IgD-negative memory B cell (primary cell): Measurements from ENCODE around the gene GAREM1. TPM values are rescaled to one million over a fixed set of nuclear protein-coding genes. Genes with fewer than 3 reads are reported as not detected.

Experiments used
- H3K27ac Mint-ChIP-seq, 3 donors: one replicate each; pipeline ENCODE4 v1.8.0; 2020 to 2022; ENCODE audit warnings: mild to moderate bottlenecking in 3 of 3, mixed read lengths in 3 of 3, moderate library complexity in 1 of 3
- H3K27me3 Mint-ChIP-seq: one replicate; pipeline ENCODE4 v1.8.0; 2021; ENCODE audit warnings: mixed read lengths
- H3K36me3 Mint-ChIP-seq: one replicate; pipeline ENCODE4 v1.8.0; 2020; ENCODE audit warnings: mild to moderate bottlenecking, mixed read lengths
- H3K4me1 Mint-ChIP-seq, 3 donors: one replicate each; pipeline ENCODE4 v1.8.0; 2020 to 2022; ENCODE audit warnings: mixed read lengths in 3 of 3, mild to moderate bottlenecking in 1 of 3
- H3K4me3 Mint-ChIP-seq, 4 donors: one replicate each; pipeline ENCODE4 v1.8.0; 2020 to 2022; ENCODE audit warnings: mild to moderate bottlenecking in 4 of 4, mixed read lengths in 4 of 4, moderate library complexity in 3 of 4
- H3K9me3 Mint-ChIP-seq, 3 donors: one replicate each; pipeline ENCODE4 v1.8.0; 2020 to 2021; ENCODE audit warnings: mixed read lengths in 3 of 3, mild to moderate bottlenecking in 1 of 3
- polyA plus RNA-seq: library from polyadenylated mRNA; unstranded; fragments of 300-500 nt; fragmentation: Illumina TruSeq; gene quantifications from one replicate; pipeline ENCODE4 v1.2.3, GENCODE V29; 2021

Gene GAREM1
- polyA plus RNA-seq, 1 donor from 2014 or later = not detected

DNA sequence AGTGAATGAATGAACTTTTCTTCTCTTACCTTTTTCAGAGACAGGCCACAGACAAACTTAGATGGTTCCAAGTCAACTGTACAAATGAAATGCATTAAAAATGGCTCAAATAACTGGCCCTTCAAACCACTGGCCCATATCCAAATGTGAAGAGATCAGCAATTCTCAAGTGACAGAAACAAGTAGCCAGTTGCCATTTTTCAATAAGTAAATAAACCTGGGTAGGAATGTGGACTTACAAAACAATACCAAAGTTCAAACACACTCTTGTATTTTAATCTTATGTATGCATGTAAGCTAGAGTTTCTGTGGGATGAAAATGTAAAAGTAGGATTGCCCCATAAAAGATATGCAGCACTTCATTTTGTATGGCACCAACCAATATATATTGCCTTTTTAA lies 151.6 kb downstream of the GAREM1 start:
- Mint-ChIP-seq H3K27me3 (no peaks in the 10 kb centered on the region), H3K4me3 (no peak overlapping the region), H3K27ac (no peak overlapping the region), H3K4me1 (no peaks in the 10 kb centered on the region), H3K9me3 (peaks cover 0 to 2% (median 0%) of the 10 kb centered on the region in 3 donors), H3K36me3 (no peaks in the 10 kb centered on the region)

DNA sequence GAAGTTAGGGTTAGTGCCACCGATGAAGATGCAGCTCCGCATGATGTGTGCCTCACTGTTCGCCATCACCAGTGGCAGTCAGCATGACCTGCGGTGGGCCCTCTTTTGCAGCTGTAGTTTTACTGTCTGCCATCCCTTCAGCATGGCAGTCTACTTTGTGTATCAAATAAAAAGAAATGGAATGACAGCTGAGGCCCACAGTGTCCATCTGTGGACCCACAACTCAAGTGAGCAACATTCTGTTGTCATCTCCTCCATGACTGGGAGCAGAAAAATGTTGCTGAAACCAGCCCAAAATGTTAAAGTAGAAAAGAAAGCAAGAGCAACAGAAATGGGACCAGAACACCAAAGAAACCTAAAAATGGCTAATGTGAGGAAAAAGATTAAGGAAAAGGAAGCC lies 152.1 kb downstream of the GAREM1 start:
- no peaks in the 10 kb centered on the region for H3K36me3 Mint-ChIP-seq
- H3K27ac Mint-ChIP-seq = peak overlapping the region in 1 of 3 donors; percentile 54
- no peak overlapping the region for H3K4me3 Mint-ChIP-seq
- no peaks in the 10 kb centered on the region for H3K4me1 Mint-ChIP-seq
- H3K9me3 Mint-ChIP-seq = peaks cover 0 to 2% (median 0%) of the 10 kb centered on the region in 3 donors
- no peaks in the 10 kb centered on the region for H3K27me3 Mint-ChIP-seq

DNA sequence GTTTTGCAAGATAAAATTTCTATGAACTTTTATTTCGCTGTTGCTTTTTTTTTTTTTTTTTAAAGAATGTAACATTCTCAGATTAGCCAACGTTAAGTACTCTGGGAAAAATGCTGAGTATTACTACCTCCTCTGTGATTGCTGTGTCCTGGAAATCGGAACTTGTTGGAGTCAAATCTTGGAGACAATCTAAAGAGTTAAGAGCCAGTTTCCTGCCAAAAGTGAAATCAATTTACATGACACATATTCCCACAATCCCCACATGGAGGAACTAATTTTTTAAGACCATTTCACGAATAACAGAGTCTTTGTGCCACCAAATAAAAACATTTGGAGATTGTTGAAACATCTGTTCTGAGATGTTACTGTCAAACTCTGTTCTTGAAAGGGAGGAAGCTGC lies 153.0 kb downstream of the GAREM1 start:
- Mint-ChIP-seq H3K27me3 (no peaks in the 10 kb centered on the region), H3K27ac (no peak overlapping the region), H3K36me3 (no peaks in the 10 kb centered on the region), H3K4me1 (no peaks in the 10 kb centered on the region), H3K9me3 (peaks cover 0 to 2% (median 0%) of the 10 kb centered on the region in 3 donors), H3K4me3 (no peak overlapping the region)

DNA sequence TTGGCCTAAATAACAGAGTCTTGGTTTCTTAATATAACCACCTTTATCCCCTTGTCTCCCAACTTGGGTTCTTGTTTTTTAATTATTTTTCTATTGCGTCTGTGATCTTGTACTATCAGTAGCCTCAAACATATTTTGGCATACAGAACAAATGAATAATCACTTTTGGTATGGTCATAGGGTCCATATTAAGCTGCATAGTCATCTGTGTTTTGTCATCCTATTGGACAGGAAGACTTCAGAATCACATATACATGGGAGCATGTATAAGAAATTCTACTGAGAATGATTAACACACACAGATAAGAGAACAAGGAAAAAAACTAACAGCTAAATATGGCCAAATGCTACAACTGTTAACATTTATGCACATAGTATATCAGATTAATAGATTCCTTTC lies 154.8 kb downstream of the GAREM1 start:
- Mint-ChIP-seq H3K4me3 (no peak overlapping the region), H3K27ac (no peak overlapping the region), H3K36me3 (no peaks in the 10 kb centered on the region), H3K9me3 (peaks cover 0 to 2% (median 0%) of the 10 kb centered on the region in 3 donors), H3K4me1 (no peaks in the 10 kb centered on the region), H3K27me3 (no peaks in the 10 kb centered on the region)

DNA sequence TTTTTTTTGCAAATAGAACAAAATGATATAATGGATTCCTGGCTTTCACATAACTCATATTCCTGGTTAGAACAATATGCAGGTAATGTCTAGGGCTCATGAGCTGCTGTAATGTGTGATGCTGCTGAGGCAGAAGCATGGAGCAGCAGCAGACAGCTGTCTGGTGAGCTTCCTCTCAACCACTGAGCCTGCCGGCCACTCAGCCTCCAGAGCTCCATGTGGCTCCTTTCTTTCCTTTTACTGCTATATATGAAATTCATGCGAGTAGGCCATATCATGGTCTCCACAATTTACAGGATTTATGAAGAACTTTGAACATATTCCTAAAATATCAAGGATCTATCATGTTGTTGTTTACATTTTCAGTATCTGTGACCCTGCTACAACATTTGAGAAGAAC lies 159.9 kb downstream of the GAREM1 start:
- Mint-ChIP-seq H3K27me3 (no peaks in the 10 kb centered on the region), H3K27ac (no peak overlapping the region), H3K36me3 (no peaks in the 10 kb centered on the region), H3K4me1 (no peaks in the 10 kb centered on the region), H3K9me3 (no peaks in the 10 kb centered on the region), H3K4me3 (no peak overlapping the region)

DNA sequence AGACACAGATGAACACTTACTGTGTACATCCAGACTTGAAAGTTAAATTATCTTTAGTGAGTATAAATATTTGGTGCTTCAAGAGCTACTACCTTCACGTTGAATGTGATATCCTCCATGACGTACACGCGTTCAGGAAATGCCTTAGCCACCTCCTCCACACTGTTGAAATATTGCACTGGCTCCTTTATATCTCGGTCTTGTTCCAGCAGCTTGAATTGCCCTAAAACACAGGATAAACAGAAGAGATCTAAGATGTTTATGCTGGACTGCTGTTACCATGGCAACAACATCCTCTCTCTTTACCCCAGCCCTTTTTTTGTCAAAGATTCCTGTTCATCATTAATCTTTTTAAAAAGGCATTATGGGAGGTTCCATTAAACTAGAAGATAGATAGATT lies 160.6 kb downstream of the GAREM1 start:
- Mint-ChIP-seq H3K4me3 (no peak overlapping the region), H3K4me1 (no peaks in the 10 kb centered on the region), H3K9me3 (no peaks in the 10 kb centered on the region), H3K27me3 (no peaks in the 10 kb centered on the region), H3K27ac (no peak overlapping the region), H3K36me3 (no peaks in the 10 kb centered on the region)

DNA sequence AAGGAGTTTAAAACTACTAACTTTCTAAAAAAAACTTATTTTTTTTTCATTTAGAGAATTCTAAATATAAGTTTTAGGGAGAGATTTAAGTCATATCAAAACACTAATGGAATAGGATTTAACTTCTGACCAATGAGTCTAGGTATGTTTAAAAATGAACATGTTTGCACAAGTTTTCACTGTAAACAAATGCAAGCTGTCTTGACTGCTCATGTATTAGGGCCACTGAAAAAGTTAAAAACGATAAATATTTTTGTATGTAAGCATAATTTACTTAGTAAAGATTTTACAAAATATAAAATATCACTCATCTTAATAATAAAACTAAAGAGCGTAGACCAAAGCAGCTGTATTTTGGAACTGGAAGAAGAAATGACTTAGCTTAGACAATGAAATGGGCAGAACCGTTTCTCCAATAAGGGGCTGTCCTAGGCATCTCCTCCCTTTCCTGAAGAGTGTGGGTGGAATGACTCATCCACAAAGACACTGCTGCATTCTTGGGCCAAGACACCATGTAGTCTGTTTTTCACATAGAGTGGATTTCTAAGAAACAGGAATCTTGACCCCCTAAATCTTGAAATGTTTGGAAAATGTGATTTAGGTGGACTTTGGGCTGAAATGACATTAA lies 162.1 kb downstream of the GAREM1 start:
- no peaks in the 10 kb centered on the region for H3K27me3 Mint-ChIP-seq
- H3K4me3 Mint-ChIP-seq = no peak overlapping the region
- no peaks in the 10 kb centered on the region for H3K9me3 Mint-ChIP-seq
- no peaks in the 10 kb centered on the region for H3K36me3 Mint-ChIP-seq
- no peak overlapping the region for H3K27ac Mint-ChIP-seq
- peaks cover 0 to 2% (median 0%) of the 10 kb centered on the region in 3 donors for H3K4me1 Mint-ChIP-seq

DNA sequence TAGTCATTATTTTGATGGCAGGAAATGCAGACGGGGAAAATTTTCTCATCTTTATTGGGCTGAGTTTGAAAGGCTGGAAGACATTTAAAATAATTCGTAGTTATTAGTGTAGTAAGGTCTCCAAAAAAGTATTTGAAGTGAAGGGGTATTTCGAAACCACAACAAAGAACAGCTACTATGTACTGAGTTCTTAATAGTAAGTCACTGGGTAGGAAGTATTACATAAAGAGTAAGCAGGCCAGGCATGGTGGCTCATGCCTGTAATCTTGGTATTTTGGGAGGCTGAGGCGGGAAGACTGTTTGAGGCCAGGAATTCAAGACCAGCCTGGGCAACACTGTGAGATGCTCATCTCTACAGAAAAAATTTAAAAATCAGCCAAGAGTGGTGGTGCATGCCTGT lies 167.3 kb downstream of the GAREM1 start:
- Mint-ChIP-seq H3K4me1 (peaks cover 0 to 4% (median 0%) of the 10 kb centered on the region in 3 donors), H3K36me3 (no peaks in the 10 kb centered on the region), H3K27me3 (no peaks in the 10 kb centered on the region), H3K4me3 (no peak overlapping the region), H3K9me3 (no peaks in the 10 kb centered on the region), H3K27ac (no peak overlapping the region)

DNA sequence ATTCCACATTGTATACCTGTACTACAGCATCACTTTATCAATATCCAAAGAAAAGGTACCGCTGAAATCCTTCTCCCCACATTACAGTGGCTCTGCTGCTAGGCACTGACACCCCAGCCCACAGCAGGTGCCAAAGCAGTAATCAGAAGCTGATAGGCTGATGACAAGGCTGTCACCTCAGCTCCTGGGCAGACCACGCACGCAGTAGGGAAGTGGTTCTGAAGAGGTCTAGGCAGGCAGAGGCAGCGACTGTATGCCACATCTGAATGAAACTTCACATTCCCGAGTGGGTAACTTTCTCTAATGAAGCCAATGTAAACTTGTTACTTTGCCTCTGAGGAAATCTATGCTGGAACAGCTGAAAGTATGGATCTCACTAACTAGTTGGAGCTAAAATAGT lies 167.9 kb downstream of the GAREM1 start:
- H3K27me3 Mint-ChIP-seq = no peaks in the 10 kb centered on the region
- no peaks in the 10 kb centered on the region for H3K36me3 Mint-ChIP-seq
- H3K4me3 Mint-ChIP-seq = no peak overlapping the region
- H3K9me3 Mint-ChIP-seq = no peaks in the 10 kb centered on the region
- H3K4me1 Mint-ChIP-seq = peaks cover 0 to 4% (median 0%) of the 10 kb centered on the region in 3 donors
- no peak overlapping the region for H3K27ac Mint-ChIP-seq

DNA sequence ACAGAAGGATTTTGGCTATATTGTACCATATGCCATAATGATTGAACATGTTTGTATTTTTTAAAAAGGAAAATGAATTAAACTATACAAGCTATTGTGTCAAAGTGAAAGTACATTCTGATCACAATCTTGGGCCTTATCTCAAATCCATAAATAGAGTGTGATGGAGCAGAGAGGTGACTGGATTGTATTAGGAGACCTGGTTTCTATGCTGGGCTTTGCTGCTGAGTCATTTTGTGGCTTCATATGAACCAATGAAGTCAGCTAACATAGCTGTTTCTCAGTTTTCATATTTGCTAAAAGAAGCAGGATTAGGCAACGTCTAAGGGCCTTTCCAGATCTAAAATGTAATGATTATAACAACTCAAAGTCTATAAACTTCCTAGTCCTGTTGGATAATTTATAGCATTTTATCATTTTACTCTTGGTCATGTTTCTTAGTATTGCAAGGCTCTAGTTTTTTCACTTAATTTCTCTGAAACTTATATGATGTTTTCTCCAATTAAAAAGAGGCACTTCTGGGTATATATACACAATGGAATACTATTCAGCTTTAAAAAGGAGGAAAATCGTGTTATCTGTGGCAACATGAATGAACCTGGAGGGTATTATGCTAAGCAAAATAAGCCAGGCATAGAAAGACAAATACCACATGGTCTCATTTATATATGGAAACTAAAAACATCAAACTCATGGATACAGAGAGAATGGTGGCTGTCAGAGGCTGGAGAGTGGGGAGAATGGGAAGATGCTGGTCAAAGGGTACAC lies 168.5 kb downstream of the GAREM1 start:
- peak overlapping the region in 1 of 3 donors; percentile 24 for H3K27ac Mint-ChIP-seq
- H3K27me3 Mint-ChIP-seq = no peaks in the 10 kb centered on the region
- peaks cover 0 to 4% (median 0%) of the 10 kb centered on the region in 3 donors for H3K4me1 Mint-ChIP-seq
- no peak overlapping the region for H3K4me3 Mint-ChIP-seq
- no peaks in the 10 kb centered on the region for H3K36me3 Mint-ChIP-seq
- H3K9me3 Mint-ChIP-seq = no peaks in the 10 kb centered on the region

DNA sequence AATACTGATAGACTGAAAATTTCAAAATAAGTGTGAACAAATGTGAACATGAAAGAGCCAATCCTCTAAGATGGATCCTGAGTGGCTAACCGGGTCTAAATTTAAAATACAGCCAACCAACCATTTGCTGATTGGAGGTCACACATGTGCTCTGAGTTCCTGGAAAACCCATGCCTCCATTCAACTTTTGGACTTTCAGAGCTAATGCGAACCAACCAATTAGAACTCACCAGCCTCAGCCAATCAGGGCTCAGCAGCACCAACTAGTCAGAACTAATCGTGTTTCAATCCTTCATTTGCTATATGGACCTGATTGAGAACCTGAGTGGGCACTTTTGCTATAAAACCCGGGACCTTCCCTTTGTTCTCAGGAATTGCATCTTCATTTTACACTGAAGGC lies 169.3 kb downstream of the GAREM1 start:
- Mint-ChIP-seq H3K9me3 (no peaks in the 10 kb centered on the region), H3K36me3 (no peaks in the 10 kb centered on the region), H3K4me1 (peaks cover 0 to 4% (median 0%) of the 10 kb centered on the region in 3 donors), H3K27ac (no peak overlapping the region), H3K27me3 (no peaks in the 10 kb centered on the region), H3K4me3 (no peak overlapping the region)

DNA sequence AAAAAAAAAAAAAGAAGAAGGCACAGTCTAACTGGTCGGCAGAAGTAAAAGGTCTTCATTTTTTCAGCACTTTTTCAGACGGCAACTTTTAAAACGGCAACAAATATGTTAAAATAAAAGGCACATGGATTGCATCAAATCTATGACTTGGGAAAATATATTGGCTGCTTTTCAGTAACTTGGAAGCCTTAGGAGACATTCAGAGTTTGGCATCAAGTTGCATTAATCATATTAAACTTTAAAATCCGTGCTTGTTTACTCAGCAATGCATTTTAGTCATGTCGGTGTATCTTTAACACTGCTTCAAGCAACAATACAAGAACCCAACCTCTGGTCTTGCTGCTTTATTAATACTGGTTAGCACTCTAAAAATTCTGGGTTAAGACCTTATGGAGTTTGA lies 169.8 kb downstream of the GAREM1 start:
- Mint-ChIP-seq H3K27ac (no peak overlapping the region), H3K4me1 (peaks cover 0 to 4% (median 0%) of the 10 kb centered on the region in 3 donors), H3K36me3 (no peaks in the 10 kb centered on the region), H3K27me3 (no peaks in the 10 kb centered on the region), H3K9me3 (no peaks in the 10 kb centered on the region), H3K4me3 (no peak overlapping the region)

DNA sequence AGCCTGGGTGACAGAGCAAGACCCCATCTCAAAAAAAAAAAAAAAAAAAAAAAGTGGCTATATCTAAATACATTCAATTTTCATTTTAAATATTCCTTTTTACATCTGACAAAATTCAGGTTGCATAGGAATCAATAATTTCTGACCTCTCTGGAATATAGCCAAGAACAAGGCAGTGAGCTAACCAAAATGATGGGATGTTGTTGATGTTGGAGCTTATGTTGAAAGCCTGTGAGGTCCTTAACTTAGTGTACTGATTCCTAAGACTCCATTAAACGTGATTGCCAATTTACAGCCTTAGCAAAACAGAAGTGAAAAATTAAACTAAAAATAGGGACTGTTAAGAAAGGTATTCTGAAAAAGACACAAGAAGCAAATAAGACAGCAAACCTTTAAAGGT lies 171.2 kb downstream of the GAREM1 start:
- Mint-ChIP-seq H3K9me3 (no peaks in the 10 kb centered on the region), H3K27ac (no peak overlapping the region), H3K4me3 (no peak overlapping the region), H3K4me1 (peaks cover 0 to 2% (median 0%) of the 10 kb centered on the region in 3 donors), H3K36me3 (no peaks in the 10 kb centered on the region), H3K27me3 (no peaks in the 10 kb centered on the region)

DNA sequence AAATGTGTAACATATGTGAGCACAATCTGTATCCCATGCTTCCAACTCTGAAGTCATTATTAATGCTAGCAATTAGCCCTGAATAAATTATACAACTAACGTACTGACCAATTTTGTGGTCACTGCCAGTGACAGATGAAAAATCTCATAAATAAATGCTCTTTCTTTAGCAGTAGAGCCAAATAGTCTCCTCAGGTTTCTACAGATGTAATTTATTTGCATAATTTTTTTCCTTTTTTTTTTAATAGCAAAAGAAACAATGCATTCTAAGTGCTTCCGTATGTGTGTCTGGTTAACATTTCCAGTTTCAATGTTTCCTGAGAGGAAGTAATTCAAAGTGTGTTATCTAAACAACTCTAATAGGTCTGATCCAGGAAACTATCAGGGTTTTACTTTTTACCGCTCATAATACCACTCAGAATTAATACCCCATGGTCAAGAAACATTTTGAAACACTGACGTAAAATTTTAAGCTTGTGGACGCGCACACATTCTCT lies 172.5 kb downstream of the GAREM1 start:
- peaks cover 0 to 2% (median 0%) of the 10 kb centered on the region in 3 donors for H3K4me1 Mint-ChIP-seq
- no peaks in the 10 kb centered on the region for H3K36me3 Mint-ChIP-seq
- no peak overlapping the region for H3K4me3 Mint-ChIP-seq
- no peaks in the 10 kb centered on the region for H3K9me3 Mint-ChIP-seq
- H3K27ac Mint-ChIP-seq = peak overlapping the region in 1 of 3 donors; percentile 29
- no peaks in the 10 kb centered on the region for H3K27me3 Mint-ChIP-seq

DNA sequence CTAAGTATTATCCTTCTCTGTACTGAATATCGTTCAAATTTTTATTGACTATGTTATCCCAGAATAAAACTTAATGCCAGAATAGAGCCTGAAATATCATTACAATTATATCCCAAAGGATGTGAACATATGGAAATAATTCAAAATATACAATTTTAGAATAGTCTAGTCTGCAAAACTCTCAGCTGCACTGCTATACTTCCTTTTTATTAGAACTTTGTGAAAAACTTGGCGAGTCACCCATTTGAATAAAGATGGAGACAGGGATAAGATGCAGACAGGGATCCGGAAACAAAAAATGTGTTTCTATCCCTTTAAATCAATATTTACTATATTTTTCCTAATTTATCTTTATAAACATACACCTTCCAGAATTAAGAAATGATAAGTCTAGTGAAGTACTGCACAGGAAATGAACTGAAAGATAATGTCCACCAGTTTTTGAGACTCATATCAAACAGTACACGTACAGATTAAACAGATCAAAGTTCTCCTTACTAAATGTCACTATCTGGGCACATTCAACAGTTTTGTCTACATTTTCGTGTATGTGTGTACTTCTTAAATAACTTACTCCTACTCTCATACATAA lies 173.0 kb downstream of the GAREM1 start:
- H3K4me1 Mint-ChIP-seq = peaks cover 0 to 2% (median 0%) of the 10 kb centered on the region in 3 donors
- H3K4me3 Mint-ChIP-seq = no peak overlapping the region
- H3K27me3 Mint-ChIP-seq = no peaks in the 10 kb centered on the region
- H3K36me3 Mint-ChIP-seq = no peaks in the 10 kb centered on the region
- H3K9me3 Mint-ChIP-seq = no peaks in the 10 kb centered on the region
- H3K27ac Mint-ChIP-seq = no peak overlapping the region
